K562 (cell line): ENCODE results near the gene DBP. TPM values are rescaled to one million over a fixed set of nuclear protein-coding genes. Genes with fewer than 3 reads are reported as not detected.

Source experiments
- ATAC-seq: fragments of 200-7000 bp; cut with Tn5 transposase; 3 replicates; pipeline ENCODE4 v1.9.1; 2020; ENCODE audit warnings: moderate library complexity
- BruUV-seq: library from RNA; stranded (reverse); fragments of 400-500 nt; replicated peaks from 2 replicates; lab custom pipeline; 2021; lab: Mats Ljungman, UMichigan
- CTCF ChIA-PET: fragments of 300-600 bp; formaldehyde crosslinking; extraction: SDS; loops from one replicate; lab custom pipeline; 2021; ENCODE audit warnings: low intra/inter-chr PET ratio; lab: Yijun Ruan, JAX
- POLR2A ChIA-PET: fragments of 300-600, 350-650 bp; sonication (Branson Sonifier 250); formaldehyde crosslinking; extraction: SDS; loops from one replicate; lab custom pipeline; 2021; ENCODE audit warnings: antibody characterized with exemption, inconsistent platforms; lab: Yijun Ruan, JAX
- DNase-seq, 4 experiments: peaks; one replicate each; pipeline versions ENCODE4 v3.0.0 to v3.0.0-alpha.2; 2011 to 2018; ENCODE audit warnings: low spot score in 3 of 4, mixed read lengths in 3 of 4; ENCODE audit errors: extremely low read depth in 1 of 4
- FAIRE-seq: peaks from 2 replicates; lab custom pipeline; 2011; peaks lifted over from hg19 to GRCh38; lab: Jason Lieb, UNC
- H2AFZ ChIP-seq: 2 replicates; pipeline ENCODE4 v1.6.0; 2011; ENCODE audit warnings: low read depth, low read length, control low read depth, inconsistent platforms
- H3K27ac ChIP-seq: fragments of 200-600 bp; 3 replicates; pipeline ENCODE4 v1.8.0; 2011; ENCODE audit warnings: low read depth, mild to moderate bottlenecking, control low read depth, inconsistent platforms, low read length, moderate library complexity, mixed read lengths; ENCODE audit errors: extremely low read depth
- H3K27me3 ChIP-seq, 2 experiments: fragments of 300-600 bp in 1 of 2; 2 replicates in 1 of 2; 3 replicates in 1 of 2; pipeline versions ENCODE4 v1.6.0 to v1.8.0; 2011; ENCODE audit warnings: inconsistent platforms in 2 of 2, low read length in 2 of 2, mild to moderate bottlenecking in 1 of 2, mixed read lengths in 1 of 2, moderate library complexity in 1 of 2; ENCODE audit not compliant: control insufficient read depth in 2 of 2, insufficient read depth in 2 of 2
- H3K36me3 ChIP-seq: fragments of 300-600 bp; 3 replicates; pipeline ENCODE4 v1.8.0; 2011; ENCODE audit warnings: mild to moderate bottlenecking, low read length, inconsistent platforms; ENCODE audit not compliant: control insufficient read depth, insufficient read depth
- H3K4me1 ChIP-seq, 2 experiments: fragments of 200-600 bp in 1 of 2; replicated peaks in 1 of 2; 2 replicates in 1 of 2; 3 replicates in 1 of 2; pipeline versions ENCODE4 v1.5.1 to v1.8.0; 2011; ENCODE audit warnings: inconsistent platforms in 2 of 2, low read length in 2 of 2, mild to moderate bottlenecking in 1 of 2, mixed read lengths in 1 of 2, moderate library complexity in 1 of 2; ENCODE audit not compliant: control insufficient read depth in 2 of 2, insufficient read depth in 2 of 2
- H3K4me2 ChIP-seq: 2 replicates; pipeline ENCODE4 v1.6.1; 2011; ENCODE audit warnings: low read length, control low read depth, inconsistent platforms, mixed read lengths; ENCODE audit not compliant: insufficient read depth
- H3K4me3 ChIP-seq: fragments of 200-600 bp; sonication (generic), shearing (Covaris generic); 2 replicates; pipeline ENCODE4 v1.5.1; 2016; ENCODE audit warnings: control low read depth, inconsistent platforms
- H3K79me2 ChIP-seq: fragments of 200-600 bp; 3 replicates; pipeline ENCODE4 v1.8.0; 2011; ENCODE audit warnings: low read length, inconsistent platforms; ENCODE audit not compliant: control insufficient read depth, insufficient read depth
- H3K9ac ChIP-seq, 2 experiments: 2 replicates each; pipeline versions ENCODE4 v1.6.0 to v1.6.1; 2011; ENCODE audit warnings: low read depth in 2 of 2, low read length in 2 of 2, control low read depth in 1 of 2, inconsistent platforms in 1 of 2, mild to moderate bottlenecking in 1 of 2, mixed read lengths in 1 of 2; ENCODE audit not compliant: insufficient read depth in 1 of 2
- H3K9me1 ChIP-seq: one replicate; pipeline ENCODE4 v1.6.0; 2011; ENCODE audit warnings: inconsistent platforms, mild to moderate bottlenecking, low read length, moderate library complexity; ENCODE audit not compliant: control insufficient read depth, insufficient read depth
- H3K9me3 ChIP-seq: replicated peaks from 2 replicates; pipeline ENCODE4 v1.5.1; 2011; ENCODE audit warnings: low read depth, low read length, inconsistent platforms; ENCODE audit not compliant: control insufficient read depth, insufficient read depth
- H4K20me1 ChIP-seq: replicated peaks from 2 replicates; pipeline ENCODE4 v1.6.1; 2011; ENCODE audit warnings: low read length, inconsistent platforms, mixed read lengths; ENCODE audit not compliant: control insufficient read depth, insufficient read depth
- ATF7 ChIP-seq: fragments of 450-650 bp; IDR thresholded peaks from 2 replicates; pipeline ENCODE4 v1.7.1; 2014; ENCODE audit warnings: mild to moderate bottlenecking, moderate library complexity
- COPS2 ChIP-seq: fragments of 450-650 bp; conservative IDR thresholded peaks from 2 replicates; pipeline ENCODE4 v1.6.1; 2016; ENCODE audit warnings: mild to moderate bottlenecking, moderate library complexity
- HDAC2 ChIP-seq: fragments of 450-650 bp; IDR thresholded peaks from 2 replicates; pipeline ENCODE4 v1.6.1; 2016; ENCODE audit warnings: mild to moderate bottlenecking
- JUNB ChIP-seq: fragments of 450-650 bp; formaldehyde crosslinking; conservative IDR thresholded peaks from 2 replicates; pipeline ENCODE4 v1.4.0; 2020; ENCODE audit warnings: mild to moderate bottlenecking
- JUND ChIP-seq, 2 experiments: IDR thresholded peaks; 2 replicates in 1 of 2; 3 replicates in 1 of 2; pipeline ENCODE4 v1.6.1; 2011; ENCODE audit warnings: borderline replicate concordance in 2 of 2, low read depth in 2 of 2, low read length in 2 of 2, improper control_type of control experiment in 1 of 2, missing biosample characterization in 1 of 2, missing genetic modification characterization in 1 of 2, missing genetic modification reagents in 1 of 2
- KDM5B ChIP-seq: fragments of 200-600 bp; sonication (generic); IDR thresholded peaks from 2 replicates; pipeline ENCODE4 v1.6.1; 2012; ENCODE audit warnings: low read depth, mild to moderate bottlenecking, moderate library complexity, low read length, control low read depth, inconsistent platforms; ENCODE audit not compliant: insufficient replicate concordance
- MEF2A ChIP-seq: IDR thresholded peaks from 2 replicates; pipeline ENCODE4 v1.6.1; 2011; ENCODE audit warnings: low read depth, mild to moderate bottlenecking, low read length, moderate library complexity; ENCODE audit not compliant: control insufficient read depth
- NFE2 ChIP-seq: IDR thresholded peaks from 2 replicates; pipeline ENCODE4 v1.6.1; 2014; ENCODE audit warnings: antibody characterized with exemption, low read depth
- SMAD4 ChIP-seq: fragments of 250-450 bp; sonication (Bioruptor Pico); conservative IDR thresholded peaks from 2 replicates; pipeline ENCODE4 v1.8.0; 2021; ENCODE audit warnings: inconsistent platforms, mild to moderate bottlenecking, moderate library complexity
- SMARCC2 ChIP-seq: fragments of 450-650 bp; IDR thresholded peaks from 2 replicates; pipeline ENCODE4 v1.6.1; 2017; ENCODE audit warnings: antibody characterized with exemption, moderate library complexity, mild to moderate bottlenecking, low read depth
- ZBTB43 ChIP-seq: sonication (generic); formaldehyde crosslinking; IDR thresholded peaks from 2 replicates; pipeline ENCODE4 v1.8.0; 2023; ENCODE audit warnings: mild to moderate bottlenecking, missing genetic modification reagents
- ZNF395 ChIP-seq: fragments of 200-800 bp; sonication (Bioruptor generic); IDR thresholded peaks from 2 replicates; pipeline ENCODE4 v1.6.1; 2017; ENCODE audit warnings: missing genetic modification characterization, missing compliant biosample characterization
- ZNF717 ChIP-seq: fragments of 250-450 bp; sonication (Bioruptor Pico); IDR thresholded peaks from 2 replicates; pipeline ENCODE4 v1.5.0; 2021
- in situ Hi-C: fragments of 300-500 bp; cut with MboI; formaldehyde crosslinking; loops from 4 replicates; pipeline ENCODE4 v1.15.0; 2018; ENCODE audit warnings: inconsistent platforms, mixed read lengths
- intact Hi-C: fragments of 100-400 bp; cut with micrococcal nuclease; formaldehyde crosslinking; loops from 2 replicates; pipeline ENCODE4 v1.14.2; 2022
- polyA plus RNA-seq, 8 experiments: library from polyadenylated mRNA; depleted of rRNA in 4 of 8; stranded (reverse) in 5 of 8; unstranded in 3 of 8; fragments of >200 nt; fragmentation: Nextera tagmentation in 2 of 8; fragmentation: Illumina TruSeq in 1 of 8; extraction: Ambion mirVana in 2 of 8; extraction: Trizol in 1 of 8; gene quantifications; 2 replicates each; pipeline versions ENCODE4 v1.2.1 to v1.2.3, GENCODE V29; 2011 to 2014; ENCODE audit warnings: inconsistent platforms in 1 of 8, missing spikeins in 1 of 8
- total RNA-seq, 7 experiments: library from RNA; depleted of rRNA in 6 of 7; stranded (reverse); fragments of >200 nt in 6 of 7; fragmentation: Illumina TruSeq in 2 of 7; extraction: Trizol in 2 of 7; gene quantifications; 2 replicates each; pipeline versions ENCODE4 v1.2.1 to v1.2.3, GENCODE V29; 2011 to 2021; ENCODE audit warnings: low replicate concordance in 1 of 7
- TF ChIP-seq, protein P1 (sequence below): sonication (generic); formaldehyde crosslinking; IDR thresholded peaks from 2 replicates; pipeline ENCODE4 v1.8.1; 2022; ENCODE audit warnings: missing genetic modification reagents
- TF ChIP-seq, protein P2 (sequence below): fragments of 250-450 bp; sonication (Bioruptor Pico); IDR thresholded peaks from 2 replicates; pipeline ENCODE4 v1.4.0; 2020; ENCODE audit warnings: mild to moderate bottlenecking, moderate library complexity

Gene DBP
- total and polyA plus RNA-seq, 9 of the 15 experiments (the other 6 are each of a cell fraction or from before 2014, with no cell fraction given): 0.25 to 5.5 (median 1.8) TPM

- Histone ChIP-seq H3K27me3 (no peaks in the 10 kb centered on the region), H3K79me2 (peaks cover 9% of the 10 kb centered on the region; the same call in 2 of the 3 replicates), H3K9me1 (peaks cover 4% of the 10 kb centered on the region), H3K9me3 (no peaks in the 10 kb centered on the region), H3K4me3 (no peak overlapping the region), H3K27ac (peak overlapping the region; percentile 88; the same call in 2 of the 3 replicates), H3K36me3 (peaks cover 2% of the 10 kb centered on the region; the same call in 1 of the 3 replicates), H4K20me1 (no peaks in the 10 kb centered on the region), H3K4me1 (peaks cover 33 to 87% of the 10 kb centered on the region in 2 experiments), H2AFZ (no peak overlapping the region), H3K4me2 (peak overlapping the region; percentile 33; the same call in 1 of the 2 replicates), H3K9ac (peak overlapping the region in 1 of 2 experiments; percentile 33; a peak in 2 of 4 replicates)
- DNase-seq (peak in 1 of 4 experiments; percentile 71), FAIRE-seq (no peak), ATAC-seq (no peak)
- in situ Hi-C loops (no loop called here), intact Hi-C loops (no loop called here)
- POLR2A ChIA-PET: interaction anchor here (0.7 to 2.4 kb wide), 9 partner anchors 8 to 321 kb away, joined by 3 to 18 read pairs (median 3); partner anchors contain the start of genes RPL18 and SPHK2
- CTCF ChIA-PET: no interaction called here
- BruUV-seq: no TSS peak
- TF ChIP-seq KDM5B (peak; percentile 2), ZNF395 (CRISPR knock-in tag) (no peak), SMAD4 (CRISPR knock-in tag) (no peak), SMARCC2 (no peak), MEF2A (no peak), ATF7 (0 out of 2 replicates have a peak, but pooled peaks have one; percentile 19), ZNF717 (CRISPR knock-in tag) (no peak), COPS2 (no peak), JUNB (CRISPR knock-in tag) (no peak), JUND (IDR thresholded peaks at IDR 0.05; ENCODE audit: borderline replicate concordance, low read depth, low read length) (peak; percentile 62; the same call in 1 of the 2 replicates), JUND (tag; IDR thresholded peaks at IDR 0.05; ENCODE audit: borderline replicate concordance, low read depth, low read length) (no peak; the same call in 2 of the 3 replicates), HDAC2 (0 out of 2 replicates have a peak, but pooled peaks have one; percentile 49), ZBTB43 (no peak), NFE2 (peak; percentile 59; the same call in 1 of the 2 replicates)
- TF ChIP-seq, protein P1, sequence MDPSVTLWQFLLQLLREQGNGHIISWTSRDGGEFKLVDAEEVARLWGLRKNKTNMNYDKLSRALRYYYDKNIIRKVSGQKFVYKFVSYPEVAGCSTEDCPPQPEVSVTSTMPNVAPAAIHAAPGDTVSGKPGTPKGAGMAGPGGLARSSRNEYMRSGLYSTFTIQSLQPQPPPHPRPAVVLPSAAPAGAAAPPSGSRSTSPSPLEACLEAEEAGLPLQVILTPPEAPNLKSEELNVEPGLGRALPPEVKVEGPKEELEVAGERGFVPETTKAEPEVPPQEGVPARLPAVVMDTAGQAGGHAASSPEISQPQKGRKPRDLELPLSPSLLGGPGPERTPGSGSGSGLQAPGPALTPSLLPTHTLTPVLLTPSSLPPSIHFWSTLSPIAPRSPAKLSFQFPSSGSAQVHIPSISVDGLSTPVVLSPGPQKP (CRISPR knock-in tag): no peak
- TF ChIP-seq, protein P2, sequence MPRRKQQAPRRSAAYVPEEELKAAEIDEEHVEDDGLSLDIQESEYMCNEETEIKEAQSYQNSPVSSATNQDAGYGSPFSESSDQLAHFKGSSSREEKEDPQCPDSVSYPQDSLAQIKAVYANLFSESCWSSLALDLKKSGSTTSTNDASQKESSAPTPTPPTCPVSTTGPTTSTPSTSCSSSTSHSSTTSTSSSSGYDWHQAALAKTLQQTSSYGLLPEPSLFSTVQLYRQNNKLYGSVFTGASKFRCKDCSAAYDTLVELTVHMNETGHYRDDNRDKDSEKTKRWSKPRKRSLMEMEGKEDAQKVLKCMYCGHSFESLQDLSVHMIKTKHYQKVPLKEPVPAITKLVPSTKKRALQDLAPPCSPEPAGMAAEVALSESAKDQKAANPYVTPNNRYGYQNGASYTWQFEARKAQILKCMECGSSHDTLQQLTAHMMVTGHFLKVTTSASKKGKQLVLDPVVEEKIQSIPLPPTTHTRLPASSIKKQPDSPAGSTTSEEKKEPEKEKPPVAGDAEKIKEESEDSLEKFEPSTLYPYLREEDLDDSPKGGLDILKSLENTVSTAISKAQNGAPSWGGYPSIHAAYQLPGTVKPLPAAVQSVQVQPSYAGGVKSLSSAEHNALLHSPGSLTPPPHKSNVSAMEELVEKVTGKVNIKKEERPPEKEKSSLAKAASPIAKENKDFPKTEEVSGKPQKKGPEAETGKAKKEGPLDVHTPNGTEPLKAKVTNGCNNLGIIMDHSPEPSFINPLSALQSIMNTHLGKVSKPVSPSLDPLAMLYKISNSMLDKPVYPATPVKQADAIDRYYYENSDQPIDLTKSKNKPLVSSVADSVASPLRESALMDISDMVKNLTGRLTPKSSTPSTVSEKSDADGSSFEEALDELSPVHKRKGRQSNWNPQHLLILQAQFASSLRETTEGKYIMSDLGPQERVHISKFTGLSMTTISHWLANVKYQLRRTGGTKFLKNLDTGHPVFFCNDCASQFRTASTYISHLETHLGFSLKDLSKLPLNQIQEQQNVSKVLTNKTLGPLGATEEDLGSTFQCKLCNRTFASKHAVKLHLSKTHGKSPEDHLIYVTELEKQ: no peak
These were observed 4.5 kb downstream of the DBP start for GRCh38 chr19:48632692-48633147.
